ENCODE results near the gene TIGD7. TPM values are rescaled to one million over a fixed set of nuclear protein-coding genes. Genes with fewer than 3 reads are reported as not detected.

Gene TIGD7
- total RNA-seq, 1 donor, result 6.5 TPM

- no peak for TF ChIP-seq CTCF (IDR thresholded peaks at IDR 0.05; ENCODE audit: extremely low read depth, low read depth, low read length)
- no peak overlapping the region for H3K27ac ChIP-seq (ENCODE audit: low read depth, low read length)
- H3K9me3 ChIP-seq (ENCODE audit: low read depth, low read length), result peaks cover 38% of the 10 kb centered on the region
- DNase-seq (ENCODE audit: insufficient read length, low spot score, missing footprints), result no peak
- peaks cover 56% of the 10 kb centered on the region for H3K36me3 ChIP-seq (ENCODE audit: insufficient read depth, low read length)
- no peaks in the 10 kb centered on the region for H3K27me3 ChIP-seq (ENCODE audit: insufficient read depth, low read length)
- H3K79me2 ChIP-seq (ENCODE audit: insufficient read depth, low read length), result peaks cover 80% of the 10 kb centered on the region
- peak overlapping the region; percentile 16 for H3K4me3 ChIP-seq (ENCODE audit: insufficient read depth, low read length)
- no peak overlapping the region for H2AFZ ChIP-seq (ENCODE audit: low read length)
- H3K4me1 ChIP-seq (ENCODE audit: insufficient read depth, low read length), result no peaks in the 10 kb centered on the region
- H3K4me2 ChIP-seq (ENCODE audit: insufficient read depth, low read length), result no peak overlapping the region
- peaks cover 13% of the 10 kb centered on the region for H4K20me1 ChIP-seq (ENCODE audit: insufficient read depth, low read length)
These were observed 15.1 kb downstream of the TIGD7 start for GRCh38 chr16:3289998-3290673.

GRCh38 chr16:3285131-3285530 lies 20.1 kb downstream of the TIGD7 start:
- H3K4me1 ChIP-seq (ENCODE audit: insufficient read depth, low read length), result peaks cover 16% of the 10 kb centered on the region
- H3K4me3 ChIP-seq (ENCODE audit: insufficient read depth, low read length), result peak overlapping the region; percentile 91
- peak overlapping the region; percentile 100 for H3K4me2 ChIP-seq (ENCODE audit: insufficient read depth, low read length)
- DNase-seq (ENCODE audit: insufficient read length, low spot score, missing footprints), result no peak
- peaks cover 63% of the 10 kb centered on the region for H3K79me2 ChIP-seq (ENCODE audit: insufficient read depth, low read length)
- H3K9me3 ChIP-seq (ENCODE audit: low read depth, low read length), result peaks cover 16% of the 10 kb centered on the region
- no peak overlapping the region for H3K27ac ChIP-seq (ENCODE audit: low read depth, low read length)
- no peaks in the 10 kb centered on the region for H3K27me3 ChIP-seq (ENCODE audit: insufficient read depth, low read length)
- peaks cover 19% of the 10 kb centered on the region for H4K20me1 ChIP-seq (ENCODE audit: insufficient read depth, low read length)
- H3K36me3 ChIP-seq (ENCODE audit: insufficient read depth, low read length), result peaks cover 34% of the 10 kb centered on the region
- H2AFZ ChIP-seq (ENCODE audit: low read length), result no peak overlapping the region
- TF ChIP-seq CTCF (IDR thresholded peaks at IDR 0.05; ENCODE audit: extremely low read depth, low read depth, low read length), result no peak

- Histone ChIP-seq H3K4me1 (ENCODE audit: insufficient read depth, low read length) (peaks cover 16% of the 10 kb centered on the region), H3K27me3 (ENCODE audit: insufficient read depth, low read length) (no peaks in the 10 kb centered on the region), H3K4me3 (ENCODE audit: insufficient read depth, low read length) (peak overlapping the region; percentile 91), H3K79me2 (ENCODE audit: insufficient read depth, low read length) (peaks cover 49% of the 10 kb centered on the region), H3K4me2 (ENCODE audit: insufficient read depth, low read length) (peak overlapping the region; percentile 100), H2AFZ (ENCODE audit: low read length) (peak overlapping the region; percentile 98), H3K27ac (ENCODE audit: low read depth, low read length) (peak overlapping the region; percentile 100), H4K20me1 (ENCODE audit: insufficient read depth, low read length) (peaks cover 19% of the 10 kb centered on the region), H3K36me3 (ENCODE audit: insufficient read depth, low read length) (peaks cover 20% of the 10 kb centered on the region), H3K9me3 (ENCODE audit: low read depth, low read length) (peaks cover 3% of the 10 kb centered on the region)
- TF ChIP-seq CTCF (IDR thresholded peaks at IDR 0.05; ENCODE audit: extremely low read depth, low read depth, low read length), result no peak
- DNase-seq (ENCODE audit: insufficient read length, low spot score, missing footprints), result no peak
These were observed 21.4 kb downstream of the TIGD7 start for GRCh38 chr16:3283543-3284447.
